Metanephros (tissue), 1 donor: ENCODE data around the gene CAPRIN2. TPM values are rescaled to one million over a fixed set of nuclear protein-coding genes. Genes with fewer than 3 reads are reported as not detected.

Source experiments
- total RNA-seq: library from RNA; depleted of rRNA; stranded (reverse); fragments of >200 nt; gene quantifications from one replicate; pipeline ENCODE4 v1.2.3, GENCODE V29; 2014

Gene CAPRIN2, protein sequence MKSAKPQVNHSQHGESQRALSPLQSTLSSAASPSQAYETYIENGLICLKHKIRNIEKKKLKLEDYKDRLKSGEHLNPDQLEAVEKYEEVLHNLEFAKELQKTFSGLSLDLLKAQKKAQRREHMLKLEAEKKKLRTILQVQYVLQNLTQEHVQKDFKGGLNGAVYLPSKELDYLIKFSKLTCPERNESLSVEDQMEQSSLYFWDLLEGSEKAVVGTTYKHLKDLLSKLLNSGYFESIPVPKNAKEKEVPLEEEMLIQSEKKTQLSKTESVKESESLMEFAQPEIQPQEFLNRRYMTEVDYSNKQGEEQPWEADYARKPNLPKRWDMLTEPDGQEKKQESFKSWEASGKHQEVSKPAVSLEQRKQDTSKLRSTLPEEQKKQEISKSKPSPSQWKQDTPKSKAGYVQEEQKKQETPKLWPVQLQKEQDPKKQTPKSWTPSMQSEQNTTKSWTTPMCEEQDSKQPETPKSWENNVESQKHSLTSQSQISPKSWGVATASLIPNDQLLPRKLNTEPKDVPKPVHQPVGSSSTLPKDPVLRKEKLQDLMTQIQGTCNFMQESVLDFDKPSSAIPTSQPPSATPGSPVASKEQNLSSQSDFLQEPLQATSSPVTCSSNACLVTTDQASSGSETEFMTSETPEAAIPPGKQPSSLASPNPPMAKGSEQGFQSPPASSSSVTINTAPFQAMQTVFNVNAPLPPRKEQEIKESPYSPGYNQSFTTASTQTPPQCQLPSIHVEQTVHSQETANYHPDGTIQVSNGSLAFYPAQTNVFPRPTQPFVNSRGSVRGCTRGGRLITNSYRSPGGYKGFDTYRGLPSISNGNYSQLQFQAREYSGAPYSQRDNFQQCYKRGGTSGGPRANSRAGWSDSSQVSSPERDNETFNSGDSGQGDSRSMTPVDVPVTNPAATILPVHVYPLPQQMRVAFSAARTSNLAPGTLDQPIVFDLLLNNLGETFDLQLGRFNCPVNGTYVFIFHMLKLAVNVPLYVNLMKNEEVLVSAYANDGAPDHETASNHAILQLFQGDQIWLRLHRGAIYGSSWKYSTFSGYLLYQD
- total RNA-seq, result 28.4 TPM

GRCh38 chr12:30754750-30755394 is at the start of gene CAPRIN2:
CAPRIN2 (minus strand) TSS chr12:30754951; CDS start chr12:30753520, 1,431 bp downstream.

GRCh38 chr12:30695199-30696102 is 59.3 kb downstream of the CAPRIN2 start, which contains the start of gene IPO8:
IPO8 (minus strand) TSS chr12:30695869; CDS start chr12:30695647, 222 bp downstream.

Other genes with a start within 250 kb of the CAPRIN2 start
- gene IPO8, start 59.1 kb downstream of the CAPRIN2 start, total RNA-seq, result 46.1 TPM
- 6.2 TPM for gene TSPAN11, start 171.8 kb upstream of the CAPRIN2 start, total RNA-seq